Urinary bladder (tissue), 4 donors: ENCODE results near the gene ZNG1A. TPM values are rescaled to one million over a fixed set of nuclear protein-coding genes. Genes with fewer than 3 reads are reported as not detected.
"Not testable (repeated sequence)": the region's sequence is repeated elsewhere in the genome, so short reads cannot be mapped to it uniquely, and the experiment has no call there.

Source experiments
- DNase-seq: peaks from one replicate; pipeline ENCODE4 v3.0.0-alpha.2; 2015; ENCODE audit errors: extremely low spot score
- H3K27ac ChIP-seq: one replicate; pipeline ENCODE4 v1.5.1; 2013; ENCODE audit warnings: low read depth, mild to moderate bottlenecking, moderate library complexity
- H3K36me3 ChIP-seq: one replicate; pipeline ENCODE4 v1.6.1; 2013; ENCODE audit warnings: mild to moderate bottlenecking, moderate library complexity; ENCODE audit not compliant: insufficient read depth
- H3K4me1 ChIP-seq: one replicate; pipeline ENCODE4 v1.6.1; 2013; ENCODE audit warnings: mild to moderate bottlenecking, moderate library complexity; ENCODE audit not compliant: insufficient read depth
- H3K4me3 ChIP-seq: one replicate; pipeline ENCODE4 v1.5.1; 2013; ENCODE audit warnings: low read depth, low read length
- whole genome bisulfite sequencing: extraction: QIAGEN DNeasy Blood & Tissue Kit; methylation state at CpG from one replicate; pipeline ENCODE4 v1.1.7; 2013; 5-methylcytosine and 5-hydroxymethylcytosine counted together
- polyA plus RNA-seq: library from polyadenylated mRNA; stranded (reverse); fragments of 200-250 nt; gene quantifications from one replicate; pipeline ENCODE4 v1.2.3, GENCODE V29; 2013
- total RNA-seq: library from RNA; depleted of rRNA; stranded (reverse); fragments of >200 nt; gene quantifications from one replicate; pipeline ENCODE4 v1.2.3, GENCODE V29; 2014
- donor health status: healthy with polysubstance abuse.
- donor health status: healthy.

The ZNG1A gene
- total and polyA plus RNA-seq, 2 donors, result 33.9 to 51.2 TPM

- not testable (repeated sequence) for H3K4me1 ChIP-seq, H3K36me3 ChIP-seq, DNase-seq, H3K27ac ChIP-seq, H3K4me3 ChIP-seq
- 79% methylated on average over 3 of the region's 3 CpGs for WGBS
These were observed 80.1 kb downstream of the ZNG1A start for GRCh38 chr9:98775-99174.

DNA sequence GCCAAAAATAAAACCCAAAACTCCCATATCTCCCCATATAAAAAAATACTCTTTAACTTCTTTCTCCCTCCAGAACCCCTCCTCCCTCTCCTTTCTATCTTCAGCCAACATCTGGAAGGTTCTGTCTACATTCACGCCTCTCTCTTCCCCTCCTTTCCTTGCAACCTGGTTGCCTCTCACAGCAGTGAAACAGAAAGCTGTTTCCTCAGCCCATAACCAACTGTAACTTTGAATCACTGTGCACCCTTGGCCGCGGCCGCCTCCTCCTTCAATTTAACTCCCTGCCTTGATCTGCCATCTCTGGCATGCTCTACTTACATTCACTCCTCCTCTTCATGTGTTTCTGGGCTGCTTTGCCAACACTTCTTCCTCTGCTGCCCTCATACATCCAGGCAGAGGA lies 83.9 kb downstream of the ZNG1A start:
- H3K4me1 ChIP-seq, H3K36me3 ChIP-seq, H3K4me3 ChIP-seq, DNase-seq, H3K27ac ChIP-seq: not testable (repeated sequence)
- WGBS, result 10% methylated on average over 4 of the region's 4 CpGs

DNA sequence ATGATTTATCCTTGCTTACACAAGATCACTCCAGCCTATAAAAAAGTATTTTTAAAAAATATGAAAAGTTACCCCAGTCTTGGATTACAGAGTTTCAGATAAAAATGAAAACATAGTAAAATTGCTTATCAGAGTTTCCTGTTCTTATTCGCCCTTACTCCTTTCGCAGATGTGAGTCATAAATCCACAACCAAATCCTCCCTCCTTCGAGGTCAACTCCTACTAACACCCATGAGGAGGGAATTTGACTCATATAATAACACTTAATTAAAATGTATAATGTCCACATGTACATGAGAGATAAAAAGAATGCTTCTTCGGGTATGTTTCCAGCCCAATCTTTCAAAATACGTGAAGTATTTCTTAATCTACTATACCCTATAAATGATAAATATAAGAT lies 84.5 kb downstream of the ZNG1A start:
- H3K36me3 ChIP-seq, H3K27ac ChIP-seq, DNase-seq, H3K4me3 ChIP-seq, H3K4me1 ChIP-seq: not testable (repeated sequence)
- 22% methylated on average over 4 of the region's 5 CpGs for WGBS

GRCh38 chr9:93909-94308 lies 84.9 kb downstream of the ZNG1A start:
- not testable (repeated sequence) for H3K4me1 ChIP-seq, H3K36me3 ChIP-seq, H3K4me3 ChIP-seq, H3K27ac ChIP-seq, DNase-seq
- WGBS, result 43% methylated on average over 4 of the region's 5 CpGs

DNA sequence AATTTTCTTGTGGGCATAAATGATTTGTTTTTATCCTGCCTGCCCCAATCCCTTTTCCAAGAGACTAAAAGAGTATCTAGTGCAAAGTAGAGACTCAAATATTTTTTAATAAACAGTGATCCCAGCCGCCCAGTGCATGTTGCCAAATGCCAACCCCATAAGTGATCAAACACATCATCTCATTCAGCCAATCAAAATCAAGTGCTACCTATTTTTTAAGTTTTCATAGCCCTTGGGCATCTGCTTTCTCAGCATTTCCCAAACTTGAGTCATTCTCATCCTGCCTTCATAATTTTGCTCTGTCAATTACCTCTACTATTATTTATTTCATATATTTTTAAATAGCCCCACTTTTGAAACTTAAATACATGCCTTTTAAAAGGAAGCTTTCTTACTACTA lies 88.0 kb downstream of the ZNG1A start:
- not testable (repeated sequence) for H3K36me3 ChIP-seq, H3K4me3 ChIP-seq
- 56% methylated on average over 1 of the region's 1 CpG for WGBS

GRCh38 chr9:88396-89037 lies 90.3 kb downstream of the ZNG1A start:
- H3K4me1 ChIP-seq, H3K27ac ChIP-seq, H3K36me3 ChIP-seq, DNase-seq, H3K4me3 ChIP-seq: not testable (repeated sequence)
- WGBS, result 8% methylated on average over 5 of the region's 11 CpGs

More for the DNA sequence above, 88.0 kb downstream of the ZNG1A start:
- H3K4me1 ChIP-seq, DNase-seq, H3K27ac ChIP-seq: not testable (repeated sequence)

- H3K4me3 ChIP-seq, DNase-seq, H3K27ac ChIP-seq, H3K36me3 ChIP-seq, H3K4me1 ChIP-seq: not testable (repeated sequence)
- WGBS, result 25% methylated on average over 5 of the region's 6 CpGs
These were observed 91.0 kb downstream of the ZNG1A start for GRCh38 chr9:87860-88259.

DNA sequence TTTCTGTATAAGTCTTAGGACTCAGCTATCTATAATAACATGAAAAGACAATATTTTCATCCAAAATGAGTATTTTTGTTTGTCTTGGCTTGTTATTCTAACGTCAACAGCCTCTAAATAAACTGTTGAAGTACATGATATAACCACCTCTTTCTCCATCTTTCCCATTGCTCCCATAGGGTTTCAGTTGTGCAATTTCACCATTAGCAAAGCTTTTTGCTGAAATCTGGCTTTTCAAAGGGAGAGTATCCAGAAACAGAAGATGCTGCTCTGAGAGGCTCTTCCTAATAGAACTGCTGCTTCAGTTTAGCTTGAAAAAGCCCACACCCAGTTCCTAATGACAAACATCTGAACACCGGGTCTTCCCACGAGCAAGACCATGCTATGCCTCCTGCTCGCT lies 91.8 kb downstream of the ZNG1A start:
- not testable (repeated sequence) for H3K4me3 ChIP-seq, DNase-seq, H3K36me3 ChIP-seq, H3K4me1 ChIP-seq, H3K27ac ChIP-seq
- WGBS, result 35% methylated on average over 3 of the region's 4 CpGs

- H3K4me1 ChIP-seq, H3K4me3 ChIP-seq, H3K27ac ChIP-seq, H3K36me3 ChIP-seq, DNase-seq: not testable (repeated sequence)
These were observed 92.2 kb downstream of the ZNG1A start for GRCh38 chr9:86697-87096.

- not testable (repeated sequence) for H3K4me3 ChIP-seq, DNase-seq
- 90% methylated on average over 31 of the region's 31 CpGs for WGBS
These were observed 95.7 kb downstream of the ZNG1A start for GRCh38 chr9:82932-83689.

GRCh38 chr9:78333-78732 lies 100.5 kb downstream of the ZNG1A start:
- H3K4me3 ChIP-seq, H3K4me1 ChIP-seq, H3K36me3 ChIP-seq, DNase-seq, H3K27ac ChIP-seq: not testable (repeated sequence)
- 80% methylated on average over 3 of the region's 3 CpGs for WGBS

More at GRCh38 chr9:82932-83689, 95.7 kb downstream of the ZNG1A start:
- H3K4me1 ChIP-seq, H3K36me3 ChIP-seq, H3K27ac ChIP-seq: not testable (repeated sequence)

DNA sequence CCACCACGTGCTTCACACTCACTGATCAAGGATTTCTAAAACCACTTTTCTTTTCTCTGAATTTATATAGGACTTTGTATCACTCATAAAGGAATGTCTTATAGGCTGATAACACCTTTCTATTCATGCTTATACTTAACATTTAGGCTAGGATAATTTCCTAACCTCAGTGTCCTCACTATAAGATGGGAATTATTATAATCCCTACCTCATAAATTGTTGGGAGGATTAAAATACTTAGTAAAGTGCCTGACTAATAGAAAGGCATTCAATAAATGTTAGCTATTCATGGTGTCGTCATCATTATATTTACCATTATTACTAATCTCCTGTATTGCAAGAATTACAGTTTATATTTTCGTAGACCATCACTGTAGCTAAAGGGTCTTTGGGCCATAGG lies 102.5 kb downstream of the ZNG1A start:
- not testable (repeated sequence) for DNase-seq, H3K4me3 ChIP-seq, H3K36me3 ChIP-seq, H3K27ac ChIP-seq, H3K4me1 ChIP-seq
- 85% methylated on average over 3 of the region's 3 CpGs for WGBS

DNA sequence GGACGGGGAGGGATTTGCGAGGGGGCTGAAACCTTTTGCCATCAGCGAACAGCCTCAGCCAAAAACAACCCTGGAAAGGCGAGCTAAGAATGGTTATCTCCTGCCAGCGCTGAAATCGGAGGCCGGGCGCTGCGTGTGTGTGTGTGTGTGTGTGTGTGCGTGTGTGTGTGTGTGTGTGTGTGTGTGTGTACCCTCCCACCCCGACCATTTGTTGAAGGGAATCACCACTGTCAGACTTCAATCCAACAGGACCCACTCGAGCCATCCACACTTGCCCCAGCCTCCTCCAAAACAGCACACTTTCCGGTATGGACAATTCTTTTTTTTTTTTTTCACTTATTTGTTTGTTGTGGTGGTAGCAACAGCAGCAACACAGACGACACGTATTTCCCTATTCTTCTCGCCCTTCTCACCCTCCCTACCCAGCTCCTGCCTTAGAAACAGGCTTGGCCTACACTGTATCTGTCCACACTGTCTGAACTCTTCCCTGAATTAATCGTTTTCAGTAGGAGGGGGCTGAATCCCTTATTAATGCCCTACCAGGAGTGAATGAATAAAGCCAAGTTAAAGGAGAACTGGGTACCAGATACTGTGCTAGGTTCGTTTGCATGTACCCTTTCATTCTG lies 104.8 kb downstream of the ZNG1A start:
- H3K27ac ChIP-seq, H3K4me1 ChIP-seq, H3K36me3 ChIP-seq, DNase-seq: not testable (repeated sequence)
- peak overlapping the region; percentile 51 for H3K4me3 ChIP-seq
- 12% methylated on average over 17 of the region's 18 CpGs for WGBS
